Measurements from ENCODE around the gene TMEM186. TPM values are rescaled to one million over a fixed set of nuclear protein-coding genes. Genes with fewer than 3 reads are reported as not detected.

The TMEM186 gene
- polyA plus RNA-seq, 1 of the 3 experiments (the other 2 are of a cell fraction): 13.2 TPM

DNA sequence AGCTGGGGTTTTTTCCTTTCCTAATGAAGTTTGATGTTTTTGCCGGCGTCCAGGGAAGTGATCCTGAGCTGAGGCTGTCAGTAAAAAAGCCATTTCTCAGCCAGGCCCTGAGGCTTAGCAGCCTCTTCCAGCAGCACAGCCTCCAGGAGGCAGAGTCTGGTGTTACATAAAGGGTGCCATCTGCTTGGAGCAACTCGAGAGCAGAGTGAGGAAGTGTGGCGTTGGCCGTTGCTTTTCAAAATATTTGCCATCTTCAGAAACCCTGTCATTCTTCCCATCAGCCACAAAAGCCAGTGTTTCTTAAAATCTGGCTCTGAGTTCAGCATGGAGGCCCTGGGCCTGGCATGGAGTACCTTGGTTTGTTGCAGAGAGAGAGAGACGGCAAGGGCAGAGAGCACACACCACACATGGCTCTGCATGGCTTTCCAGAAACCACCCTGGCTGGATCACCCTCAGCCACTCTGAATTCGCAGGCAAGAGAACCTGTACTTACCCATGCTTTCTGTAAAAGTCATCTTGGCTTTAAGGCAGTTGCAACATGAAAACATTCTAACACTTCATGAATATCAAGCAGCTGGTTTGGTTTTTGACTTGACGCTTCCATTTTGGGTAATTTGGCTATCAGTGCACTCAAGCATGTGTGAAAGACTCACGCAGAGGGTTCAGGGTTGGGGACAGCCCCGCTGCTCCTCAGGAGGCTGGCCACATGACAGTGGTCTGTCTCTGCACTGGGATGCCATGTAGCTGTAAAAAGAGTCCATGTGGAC, 21.2 kb upstream of the TMEM186 start:
- Histone ChIP-seq H3K9ac (no peak overlapping the region), H3K4me2 (no peak overlapping the region), H3K27me3 (ENCODE audit: insufficient read depth) (no peaks in the 10 kb centered on the region), H3K4me1 (ENCODE audit: control insufficient read depth in 1 of 2, insufficient read depth in 2 of 2, low read depth in 1 of 2, low read length in 1 of 2) (peaks cover 0 to 12% of the 10 kb centered on the region in 2 experiments; a peak in 3 of 4 replicates), H3K36me3 (replicated peaks in 1 of 2; ENCODE audit: control insufficient read depth in 1 of 2, insufficient read depth in 2 of 2, low read length in 1 of 2) (peaks cover 65 to 77% of the 10 kb centered on the region in 2 experiments), H3K4me3 (ENCODE audit: low read depth in 2 of 2, low read length in 1 of 2) (no peak overlapping the region), H3K79me2 (ENCODE audit: insufficient read depth) (peaks cover 47% of the 10 kb centered on the region; the same call in 1 of the 2 replicates), H3F3A (replicated peaks; ENCODE audit: insufficient read depth) (peaks cover 4% of the 10 kb centered on the region), H3K9me2 (no peaks in the 10 kb centered on the region), H2AFZ (ENCODE audit: low read depth) (no peak overlapping the region), H3K27ac (ENCODE audit: low read depth in 2 of 2, low read length in 1 of 2) (peak overlapping the region in 1 of 2 experiments; percentile 17; a peak in 1 of 4 replicates), H3K9me3 (no peaks in the 10 kb centered on the region), H4K20me1 (ENCODE audit: insufficient read depth) (no peaks in the 10 kb centered on the region)
- DNase-seq: no peak
- WGBS (ENCODE audit: low lambda C conversion rate): 89% methylated on average over 9 of the region's 10 CpGs
- TF ChIP-seq USF1 (IDR thresholded peaks at IDR 0.05; ENCODE audit: borderline replicate concordance, low read depth) (no peak), YY1 (IDR thresholded peaks at IDR 0.05; ENCODE audit: low read depth) (no peak), ELF1 (IDR thresholded peaks at IDR 0.05) (no peak), GABPA (IDR thresholded peaks at IDR 0.05; ENCODE audit: low read depth) (no peak), NRF1 (IDR thresholded peaks at IDR 0.05; ENCODE audit: low read depth, low read length) (no peak), JUND (IDR thresholded peaks at IDR 0.05) (no peak), RCOR1 (IDR thresholded peaks at IDR 0.05; ENCODE audit: low read length) (no peak), TCF12 (IDR thresholded peaks at IDR 0.05) (no peak), FOXM1 (IDR thresholded peaks at IDR 0.05; ENCODE audit: low read depth) (no peak), USF2 (IDR thresholded peaks at IDR 0.05; ENCODE audit: borderline replicate concordance, low read depth, low read length) (no peak), RFX5 (IDR thresholded peaks at IDR 0.05; ENCODE audit: low read length) (no peak), NFIC (IDR thresholded peaks at IDR 0.05; ENCODE audit: borderline replicate concordance) (no peak), GATA2 (CRISPR knock-in tag; IDR thresholded peaks at IDR 0.05) (no peak), RXRA (IDR thresholded peaks at IDR 0.05; ENCODE audit: borderline replicate concordance, low read depth) (no peak), RAD21 (IDR thresholded peaks at IDR 0.05; ENCODE audit: low read length) (no peak), EZH2phosphoT487 (IDR thresholded peaks at IDR 0.05; ENCODE audit: borderline replicate concordance, low read depth) (no peak)
- ChIA-PET POLR2A (interaction anchor here (0.9 to 3.1 kb wide), 2 partner anchors 9 kb away, joined by 3 to 12 read pairs; no protein-coding TSS in a partner anchor), CTCF (interaction anchor here (1.1 kb wide), 1 partner anchor 61 kb away, joined by 6 read pairs; no protein-coding TSS in a partner anchor)
